Measurements from ENCODE around the gene ARHGAP22. TPM values are rescaled to one million over a fixed set of nuclear protein-coding genes. Genes with fewer than 3 reads are reported as not detected.
A peak's percentile ranks its signal among the peaks of the same experiment; 100 is the strongest.

The ARHGAP22 gene
- total RNA-seq, 1 experiment from 2014 or later: 0.24 TPM

- DNase-seq (ENCODE audit: low read depth, low spot score): no peak
- in situ Hi-C loops (cut with HindIII; ENCODE audit: low pct_unique_long_range_greater_than_20kb, low sequenced_read_pairs): no loop called here
Measured at GRCh38 chr10:48598936-48599829, 5.7 kb downstream of the ARHGAP22 start.

- no peak for DNase-seq (ENCODE audit: low read depth, low spot score)
- in situ Hi-C loops (cut with HindIII; ENCODE audit: low pct_unique_long_range_greater_than_20kb, low sequenced_read_pairs): no loop called here
Measured at GRCh38 chr10:48598243-48598935, 6.5 kb downstream of the ARHGAP22 start.

GRCh38 chr10:48595539-48595932 is 9.3 kb downstream of the ARHGAP22 start:
- DNase-seq (ENCODE audit: low read depth, low spot score): no peak
- in situ Hi-C loops (cut with HindIII; ENCODE audit: low pct_unique_long_range_greater_than_20kb, low sequenced_read_pairs): no loop called here

DNA sequence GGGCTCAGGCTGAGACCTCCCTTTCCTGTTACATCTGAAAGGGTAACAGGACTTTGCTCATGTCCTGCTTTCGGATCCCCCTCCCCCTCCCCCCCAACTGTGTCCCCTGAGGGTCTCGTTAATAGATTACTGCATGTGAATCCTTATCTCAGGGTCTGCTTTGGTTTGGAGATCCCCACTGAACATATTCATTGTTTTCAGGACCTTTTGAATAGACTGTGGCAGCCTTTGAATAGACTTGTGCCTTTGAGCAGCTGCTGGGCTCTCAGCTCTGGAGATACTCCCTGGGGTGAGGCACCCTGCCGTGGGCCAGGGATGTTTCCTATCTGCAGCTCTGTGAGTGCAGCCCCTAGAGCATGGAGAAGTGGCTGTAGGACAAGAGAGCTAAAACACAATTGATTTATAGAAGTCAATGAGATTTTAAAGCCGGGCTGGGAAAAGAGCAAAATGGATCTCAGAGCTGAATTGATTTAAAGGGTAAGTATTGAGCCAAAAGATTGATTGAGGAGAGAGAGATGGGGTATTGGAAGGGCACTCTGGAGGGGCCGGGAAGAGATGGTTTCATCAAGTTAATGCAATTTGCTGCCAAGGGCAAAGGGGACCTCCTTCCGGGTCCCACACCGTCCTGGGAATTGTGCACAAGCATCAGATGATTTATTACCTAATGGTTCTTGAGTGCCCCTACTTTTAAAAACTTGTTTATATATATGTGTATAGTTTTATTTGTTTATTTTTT is 9.9 kb downstream of the ARHGAP22 start:
- DNase-seq (ENCODE audit: low read depth, low spot score): peak; percentile 18
- in situ Hi-C loops (cut with HindIII; ENCODE audit: low pct_unique_long_range_greater_than_20kb, low sequenced_read_pairs): no loop called here

GRCh38 chr10:48594371-48594770 is 10.5 kb downstream of the ARHGAP22 start:
- no peak for DNase-seq (ENCODE audit: low read depth, low spot score)
- in situ Hi-C loops (cut with HindIII; ENCODE audit: low pct_unique_long_range_greater_than_20kb, low sequenced_read_pairs): no loop called here

DNA sequence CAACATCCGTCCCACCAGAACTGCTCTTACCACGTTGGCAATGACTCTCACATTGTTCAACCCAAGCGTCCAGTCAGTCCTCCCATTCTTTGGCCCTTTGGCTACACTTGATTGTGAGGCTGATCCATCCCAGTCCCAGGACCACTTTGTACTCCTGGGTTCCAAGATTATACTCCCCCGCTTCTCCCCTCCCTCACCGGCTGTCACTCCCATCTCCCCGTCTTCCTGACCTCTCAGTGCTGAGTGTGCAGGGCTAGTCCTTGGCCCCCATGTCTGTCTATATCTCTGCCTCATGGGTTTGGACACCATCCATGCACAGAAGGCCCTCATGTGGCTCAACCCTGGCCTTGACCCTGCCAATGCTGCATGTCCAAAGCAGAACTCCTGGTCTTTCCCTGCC is 12.5 kb downstream of the ARHGAP22 start:
- in situ Hi-C loops (cut with HindIII; ENCODE audit: low pct_unique_long_range_greater_than_20kb, low sequenced_read_pairs): no loop called here
- DNase-seq (ENCODE audit: low read depth, low spot score): no peak

DNA sequence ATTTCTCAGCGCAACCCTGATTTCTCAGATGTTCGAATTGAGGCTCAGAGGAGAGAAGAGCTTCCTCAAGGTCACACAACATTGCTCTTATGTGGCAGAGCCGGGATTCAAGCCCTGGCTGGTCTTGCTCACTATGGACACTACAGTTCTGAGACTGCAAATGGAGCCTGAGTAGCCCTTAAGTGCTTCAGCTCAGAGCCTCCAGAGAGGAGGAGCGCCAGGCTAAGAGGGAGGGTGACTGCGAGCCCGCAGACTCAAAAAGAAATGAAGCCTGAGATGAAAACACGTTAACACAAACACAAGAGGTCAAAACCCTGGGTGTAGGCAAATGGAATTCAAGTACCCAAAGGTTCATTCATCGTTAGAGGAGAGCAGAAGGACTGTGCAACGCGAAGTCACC is 13.9 kb downstream of the ARHGAP22 start:
- in situ Hi-C loops (cut with HindIII; ENCODE audit: low pct_unique_long_range_greater_than_20kb, low sequenced_read_pairs): no loop called here
- DNase-seq (ENCODE audit: low read depth, low spot score): no peak

DNA sequence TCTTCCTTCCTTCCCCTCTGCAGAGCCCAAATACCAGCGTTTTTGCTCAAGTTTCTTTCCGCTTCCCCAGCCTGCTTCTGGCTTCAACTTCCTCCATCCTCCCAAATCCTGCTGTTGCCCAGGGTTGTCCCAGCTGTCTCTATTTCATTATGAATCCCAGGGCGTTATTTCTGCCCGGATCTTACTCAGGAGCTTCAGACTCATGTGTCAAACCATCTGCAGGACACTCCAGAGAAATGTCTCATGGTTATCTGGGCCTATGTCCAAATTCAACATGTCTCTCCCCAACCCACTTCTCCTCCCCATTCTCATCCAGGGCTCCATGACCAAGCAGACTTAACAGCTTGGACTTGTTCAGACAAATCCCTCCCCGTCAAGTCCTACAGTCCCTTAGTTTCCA is 15.6 kb downstream of the ARHGAP22 start:
- DNase-seq (ENCODE audit: low read depth, low spot score): no peak

DNA sequence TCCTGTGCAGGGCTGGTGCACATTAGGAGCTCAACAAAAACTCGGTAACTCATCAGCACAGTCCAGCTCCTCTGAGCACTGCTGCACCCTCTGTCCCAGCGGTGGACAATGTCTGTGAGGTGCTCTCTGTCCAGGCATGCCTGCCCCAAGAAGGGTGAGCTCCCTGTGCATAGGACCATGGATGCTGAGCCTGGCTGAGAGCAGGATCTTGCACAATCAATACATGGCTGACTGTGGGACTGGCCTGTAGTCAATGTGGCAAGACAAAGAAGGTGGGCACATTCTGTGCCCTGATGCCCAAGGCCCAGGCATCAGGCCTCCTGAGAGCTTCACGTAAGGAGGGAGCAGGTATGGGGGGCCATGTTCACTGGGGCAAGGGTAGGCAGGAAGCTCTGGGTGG is 17.1 kb downstream of the ARHGAP22 start:
- DNase-seq (ENCODE audit: low read depth, low spot score): no peak
- in situ Hi-C loops (cut with HindIII; ENCODE audit: low pct_unique_long_range_greater_than_20kb, low sequenced_read_pairs): no loop called here

More for the DNA sequence above, 15.6 kb downstream of the ARHGAP22 start:
- in situ Hi-C loops (cut with HindIII; ENCODE audit: low pct_unique_long_range_greater_than_20kb, low sequenced_read_pairs): no loop called here

GRCh38 chr10:48587101-48587500 is 17.8 kb downstream of the ARHGAP22 start:
- DNase-seq (ENCODE audit: low read depth, low spot score): no peak
- in situ Hi-C loops (cut with HindIII; ENCODE audit: low pct_unique_long_range_greater_than_20kb, low sequenced_read_pairs): no loop called here

GRCh38 chr10:48582970-48583369 is 21.9 kb downstream of the ARHGAP22 start:
- no peak for DNase-seq (ENCODE audit: low read depth, low spot score)
- in situ Hi-C loops (cut with HindIII; ENCODE audit: low pct_unique_long_range_greater_than_20kb, low sequenced_read_pairs): no loop called here

- in situ Hi-C loops (cut with HindIII; ENCODE audit: low pct_unique_long_range_greater_than_20kb, low sequenced_read_pairs): no loop called here
- DNase-seq (ENCODE audit: low read depth, low spot score): no peak
Measured at GRCh38 chr10:48580236-48580635, 24.6 kb downstream of the ARHGAP22 start.

GRCh38 chr10:48579251-48579960 is 25.5 kb downstream of the ARHGAP22 start:
- no peak for DNase-seq (ENCODE audit: low read depth, low spot score)
- in situ Hi-C loops (cut with HindIII; ENCODE audit: low pct_unique_long_range_greater_than_20kb, low sequenced_read_pairs): no loop called here

GRCh38 chr10:48577158-48577557 is 27.7 kb downstream of the ARHGAP22 start:
- DNase-seq (ENCODE audit: low read depth, low spot score): no peak
- in situ Hi-C loops (cut with HindIII; ENCODE audit: low pct_unique_long_range_greater_than_20kb, low sequenced_read_pairs): no loop called here

DNA sequence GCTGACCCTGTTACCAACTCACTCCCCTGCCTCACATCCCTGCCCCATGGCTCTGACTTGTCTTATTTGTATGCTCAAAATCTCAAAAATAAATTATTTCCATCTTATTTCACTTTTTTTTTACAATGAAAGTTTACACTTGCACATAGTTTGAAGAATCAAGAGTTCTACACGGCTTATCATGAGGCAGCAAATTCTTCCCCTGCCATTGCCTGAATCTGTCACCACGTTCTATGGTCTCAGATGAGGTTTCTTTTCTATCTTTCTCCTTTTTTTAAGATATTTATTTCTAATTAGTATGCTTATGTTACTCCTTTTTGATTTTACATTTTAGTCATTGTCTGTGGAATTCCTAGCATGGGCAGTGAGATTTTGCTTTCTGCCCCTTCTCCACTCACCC is 28.4 kb downstream of the ARHGAP22 start:
- in situ Hi-C loops (cut with HindIII; ENCODE audit: low pct_unique_long_range_greater_than_20kb, low sequenced_read_pairs): no loop called here
- DNase-seq (ENCODE audit: low read depth, low spot score): no peak

- in situ Hi-C loops (cut with HindIII; ENCODE audit: low pct_unique_long_range_greater_than_20kb, low sequenced_read_pairs): no loop called here
Measured at GRCh38 chr10:48575901-48576300, 29.0 kb downstream of the ARHGAP22 start.

GRCh38 chr10:48574817-48575380 is 30.0 kb downstream of the ARHGAP22 start:
- no peak for DNase-seq (ENCODE audit: low read depth, low spot score)
- in situ Hi-C loops (cut with HindIII; ENCODE audit: low pct_unique_long_range_greater_than_20kb, low sequenced_read_pairs): no loop called here

More at GRCh38 chr10:48575901-48576300, 29.0 kb downstream of the ARHGAP22 start:
- DNase-seq (ENCODE audit: low read depth, low spot score): no peak
